Effector memory CD8-positive, alpha-beta T cell (primary cell): Measurements from ENCODE around the gene LRRC57.
"Not testable (repeated sequence)": the region's sequence is repeated elsewhere in the genome, so short reads cannot be mapped to it uniquely, and the experiment has no call there.

ENCODE experiments used
- ATAC-seq: fragments of 150-1000 bp; cut with Tn5 transposase; replicated peaks from 2 replicates; pipeline ENCODE4 v1.10.0; 2021; ENCODE audit warnings: mild to moderate bottlenecking, moderate library complexity
- DNase-seq, 3 experiments: peaks; one replicate each; pipeline ENCODE4 v3.0.0; 2021
- H3K27ac Mint-ChIP-seq, 2 donors: one replicate each; pipeline ENCODE4 v1.8.0; 2022; ENCODE audit warnings: mild to moderate bottlenecking in 2 of 2, mixed read lengths in 2 of 2, moderate library complexity in 2 of 2
- H3K27me3 Mint-ChIP-seq, 2 donors: one replicate each; pipeline ENCODE4 v1.8.0; 2022; ENCODE audit warnings: mixed read lengths in 2 of 2
- H3K36me3 Mint-ChIP-seq: one replicate; pipeline ENCODE4 v1.8.0; 2022; ENCODE audit warnings: mild to moderate bottlenecking, moderate library complexity, mixed read lengths; ENCODE audit not compliant: insufficient read depth
- H3K4me1 Mint-ChIP-seq, 2 donors: one replicate each; pipeline ENCODE4 v1.8.0; 2022; ENCODE audit warnings: low read depth in 2 of 2, mixed read lengths in 2 of 2
- H3K4me3 Mint-ChIP-seq, 2 donors: one replicate each; pipeline ENCODE4 v1.8.0; 2022; ENCODE audit warnings: mild to moderate bottlenecking in 2 of 2, mixed read lengths in 2 of 2, moderate library complexity in 2 of 2
- H3K9me3 Mint-ChIP-seq, 2 donors: one replicate each; pipeline ENCODE4 v1.8.0; 2022; ENCODE audit warnings: mixed read lengths in 2 of 2

The LRRC57 gene

GRCh38 chr15:42577514-42578031 lies 29.0 kb upstream of the LRRC57 start:
- no peak for DNase-seq
- Mint-ChIP-seq H3K27me3 (no peaks in the 10 kb centered on the region), H3K4me3 (peak overlapping the region; percentile 42 to 89), H3K27ac (no peak overlapping the region), H3K36me3 (peaks cover 6% of the 10 kb centered on the region), H3K9me3 (no peaks in the 10 kb centered on the region), H3K4me1 (peaks cover 29 to 36% of the 10 kb centered on the region in 2 donors)
- no peak for ATAC-seq

GRCh38 chr15:42576776-42577175 lies 28.2 kb upstream of the LRRC57 start:
- H3K27me3 Mint-ChIP-seq: no peaks in the 10 kb centered on the region
- no peaks in the 10 kb centered on the region for H3K9me3 Mint-ChIP-seq
- peaks cover 6% of the 10 kb centered on the region for H3K36me3 Mint-ChIP-seq
- peaks cover 26 to 36% of the 10 kb centered on the region in 2 donors for H3K4me1 Mint-ChIP-seq
- no peak for DNase-seq
- H3K4me3 Mint-ChIP-seq: peak overlapping the region; percentile 89
- H3K27ac Mint-ChIP-seq: no peak overlapping the region
- no peak for ATAC-seq

- H3K27ac Mint-ChIP-seq: peak overlapping the region; percentile 10 to 77
- H3K4me1 Mint-ChIP-seq: peaks cover 20 to 35% of the 10 kb centered on the region in 2 donors
- ATAC-seq: no peak
- peak overlapping the region; percentile 89 for H3K4me3 Mint-ChIP-seq
- no peaks in the 10 kb centered on the region for H3K27me3 Mint-ChIP-seq
- DNase-seq: no peak
- no peaks in the 10 kb centered on the region for H3K9me3 Mint-ChIP-seq
- peaks cover 5% of the 10 kb centered on the region for H3K36me3 Mint-ChIP-seq
These were observed 27.5 kb upstream of the LRRC57 start for GRCh38 chr15:42576040-42576594.

- peaks cover 13 to 29% of the 10 kb centered on the region in 2 donors for H3K4me1 Mint-ChIP-seq
- H3K9me3 Mint-ChIP-seq: no peaks in the 10 kb centered on the region
- peak within 1 kb of the TSS; percentile 10 to 77 for H3K27ac Mint-ChIP-seq
- H3K27me3 Mint-ChIP-seq: no peaks in the 10 kb centered on the region
- peaks cover 3% of the 10 kb centered on the region for H3K36me3 Mint-ChIP-seq
- DNase-seq (peak; percentile 92 to 95 (median 94)), ATAC-seq (peak; percentile 88)
- peak within 1 kb of the TSS; percentile 89 for H3K4me3 Mint-ChIP-seq
These were observed 26.8 kb upstream of the LRRC57 start, which contains the start of gene STARD9 for GRCh38 chr15:42575188-42576039. Gene STARD9 (plus strand): TSS chr15:42575606. CDS start chr15:42575716, 110 bp downstream.

GRCh38 chr15:42558739-42559138 lies 10.1 kb upstream of the LRRC57 start:
- no peak overlapping the region for H3K27ac Mint-ChIP-seq

GRCh38 chr15:42556550-42557207 lies 8.1 kb upstream of the LRRC57 start:
- not testable (repeated sequence) for H3K4me3 Mint-ChIP-seq, ATAC-seq
- H3K36me3 Mint-ChIP-seq: peaks cover 27% of the 10 kb centered on the region

More at GRCh38 chr15:42558739-42559138, 10.1 kb upstream of the LRRC57 start:
- H3K36me3 Mint-ChIP-seq: peaks cover 43% of the 10 kb centered on the region
- ATAC-seq (no peak), DNase-seq (no peak)
- H3K9me3 Mint-ChIP-seq: no peaks in the 10 kb centered on the region
- H3K27me3 Mint-ChIP-seq: no peaks in the 10 kb centered on the region
- no peak overlapping the region for H3K4me3 Mint-ChIP-seq
- H3K4me1 Mint-ChIP-seq: peaks cover 0 to 5% of the 10 kb centered on the region in 2 donors

GRCh38 chr15:42553554-42553953 lies 5.0 kb upstream of the LRRC57 start:
- Mint-ChIP-seq H3K27ac (no peak overlapping the region), H3K36me3 (peaks cover 14% of the 10 kb centered on the region), H3K4me1 (peaks cover 9 to 21% of the 10 kb centered on the region in 2 donors), H3K4me3 (no peak overlapping the region), H3K9me3 (no peaks in the 10 kb centered on the region), H3K27me3 (no peaks in the 10 kb centered on the region)
- no peak for ATAC-seq
- DNase-seq: no peak

More at GRCh38 chr15:42556550-42557207, 8.1 kb upstream of the LRRC57 start:
- H3K4me1 Mint-ChIP-seq, H3K27ac Mint-ChIP-seq, DNase-seq, H3K9me3 Mint-ChIP-seq, H3K27me3 Mint-ChIP-seq: not testable (repeated sequence)

- Mint-ChIP-seq H3K27ac (peak overlapping the region; percentile 97 to 100), H3K4me1 (peaks cover 27 to 50% of the 10 kb centered on the region in 2 donors), H3K9me3 (no peaks in the 10 kb centered on the region), H3K4me3 (peak overlapping the region; percentile 94 to 100), H3K27me3 (no peaks in the 10 kb centered on the region), H3K36me3 (peaks cover 20% of the 10 kb centered on the region)
- DNase-seq (no peak), ATAC-seq (no peak)
These were observed 1.3 kb upstream of the LRRC57 start for GRCh38 chr15:42549741-42550392.

- Mint-ChIP-seq H3K9me3 (no peaks in the 10 kb centered on the region), H3K27ac (peak overlapping the region; percentile 97 to 100), H3K4me3 (peak overlapping the region; percentile 94 to 100), H3K4me1 (peaks cover 27 to 49% of the 10 kb centered on the region in 2 donors), H3K27me3 (no peaks in the 10 kb centered on the region), H3K36me3 (peaks cover 24% of the 10 kb centered on the region)
- DNase-seq (peak in 1 of 3 experiments; percentile 13), ATAC-seq (peak; percentile 57)
These were observed 469 bp upstream of the LRRC57 start for GRCh38 chr15:42549032-42549491.

- Mint-ChIP-seq H3K36me3 (peaks cover 34% of the 10 kb centered on the region), H3K27me3 (no peaks in the 10 kb centered on the region), H3K4me1 (peaks cover 27 to 42% of the 10 kb centered on the region in 2 donors), H3K4me3 (peak overlapping the region; percentile 94 to 100), H3K27ac (peak overlapping the region; percentile 97 to 100), H3K9me3 (no peaks in the 10 kb centered on the region)
- ATAC-seq (peak; percentile 8), DNase-seq (no peak)
These were observed 710 bp downstream of the LRRC57 start for GRCh38 chr15:42547918-42548248.

GRCh38 chr15:42544853-42545629 lies 3.6 kb downstream of the LRRC57 start:
- Mint-ChIP-seq H3K27ac (peak overlapping the region in 1 of 2 donors; percentile 17), H3K4me3 (no peak overlapping the region), H3K4me1 (peaks cover 25 to 41% of the 10 kb centered on the region in 2 donors), H3K36me3 (peaks cover 49% of the 10 kb centered on the region), H3K27me3 (no peaks in the 10 kb centered on the region), H3K9me3 (no peaks in the 10 kb centered on the region)
- DNase-seq (no peak), ATAC-seq (no peak)

GRCh38 chr15:42533246-42533645 lies 15.3 kb downstream of the LRRC57 start:
- Mint-ChIP-seq H3K4me3 (no peak overlapping the region), H3K36me3 (peaks cover 8% of the 10 kb centered on the region), H3K9me3 (no peaks in the 10 kb centered on the region), H3K27ac (peak overlapping the region in 1 of 2 donors; percentile 12), H3K4me1 (no peaks in the 10 kb centered on the region), H3K27me3 (no peaks in the 10 kb centered on the region)
- DNase-seq: no peak
- no peak for ATAC-seq
